Measurements from ENCODE around the gene SYTL3. TPM values are rescaled to one million over a fixed set of nuclear protein-coding genes. Genes with fewer than 3 reads are reported as not detected.

SYTL3 gene
- total and polyA plus RNA-seq, 9 of the 15 experiments (the other 6 are each of a cell fraction or from before 2014, with no cell fraction given) = 0.04 to 0.46 (median 0.17) TPM; not detected in 1

DNA sequence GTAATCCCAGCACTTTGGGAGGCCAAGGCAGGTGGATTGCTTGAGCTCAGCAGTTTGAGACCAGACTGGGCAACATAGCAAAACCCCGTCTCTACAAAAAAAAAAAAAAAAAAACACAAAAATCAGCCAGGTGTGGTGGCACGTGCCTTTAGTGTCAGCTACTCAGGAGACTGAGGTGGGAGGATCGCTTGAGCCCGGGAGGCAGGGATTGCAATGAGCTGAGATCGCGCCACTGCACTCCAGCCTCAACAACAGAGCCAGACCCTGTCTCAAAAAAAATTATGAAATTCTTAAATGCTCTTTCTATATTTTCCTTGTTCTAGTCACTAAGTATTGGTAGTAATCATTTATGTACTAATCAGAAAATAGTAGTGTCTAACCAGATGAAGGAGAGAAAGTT lies 30.6 kb downstream of the SYTL3 start:
- no peaks in the 10 kb centered on the region for H3K4me1 ChIP-seq (replicated peaks in 1 of 2; ENCODE audit: control insufficient read depth in 2 of 2, insufficient read depth in 2 of 2, low read length in 2 of 2)
- no peaks in the 10 kb centered on the region for H3K79me2 ChIP-seq (ENCODE audit: control insufficient read depth, insufficient read depth, low read length)
- no peak overlapping the region for H2AFZ ChIP-seq (ENCODE audit: low read depth, low read length)
- no peak for FAIRE-seq
- DNase-seq (ENCODE audit: extremely low read depth in 1 of 4, low spot score in 3 of 4) = no peak
- H3K36me3 ChIP-seq (ENCODE audit: control insufficient read depth, insufficient read depth, low read length) = no peaks in the 10 kb centered on the region
- intact Hi-C loops (cut with micrococcal nuclease) = no loop called here
- no peaks in the 10 kb centered on the region for H3K9me3 ChIP-seq (replicated peaks; ENCODE audit: control insufficient read depth, insufficient read depth, low read depth, low read length)
- ChIA-PET POLR2A (interaction anchor here (1.4 kb wide), 1 partner anchor 10 kb away, joined by 4 read pairs; no protein-coding TSS in a partner anchor), CTCF (ENCODE audit: low intra/inter-chr PET ratio) (no interaction called here)
- H3K9ac ChIP-seq (ENCODE audit: insufficient read depth in 1 of 2, low read depth in 2 of 2, low read length in 2 of 2) = no peak overlapping the region
- in situ Hi-C loops (cut with MboI) = loop anchor here (25.0 kb wide), 1 partner anchor 432 kb away; no protein-coding TSS in a partner anchor
- TF ChIP-seq ZNF143 (CRISPR knock-in tag; IDR thresholded peaks at IDR 0.05) = no peak
- no peak for TF ChIP-seq SETDB1 (IDR thresholded peaks at IDR 0.05; ENCODE audit: low read length)
- TF ChIP-seq, protein P1, sequence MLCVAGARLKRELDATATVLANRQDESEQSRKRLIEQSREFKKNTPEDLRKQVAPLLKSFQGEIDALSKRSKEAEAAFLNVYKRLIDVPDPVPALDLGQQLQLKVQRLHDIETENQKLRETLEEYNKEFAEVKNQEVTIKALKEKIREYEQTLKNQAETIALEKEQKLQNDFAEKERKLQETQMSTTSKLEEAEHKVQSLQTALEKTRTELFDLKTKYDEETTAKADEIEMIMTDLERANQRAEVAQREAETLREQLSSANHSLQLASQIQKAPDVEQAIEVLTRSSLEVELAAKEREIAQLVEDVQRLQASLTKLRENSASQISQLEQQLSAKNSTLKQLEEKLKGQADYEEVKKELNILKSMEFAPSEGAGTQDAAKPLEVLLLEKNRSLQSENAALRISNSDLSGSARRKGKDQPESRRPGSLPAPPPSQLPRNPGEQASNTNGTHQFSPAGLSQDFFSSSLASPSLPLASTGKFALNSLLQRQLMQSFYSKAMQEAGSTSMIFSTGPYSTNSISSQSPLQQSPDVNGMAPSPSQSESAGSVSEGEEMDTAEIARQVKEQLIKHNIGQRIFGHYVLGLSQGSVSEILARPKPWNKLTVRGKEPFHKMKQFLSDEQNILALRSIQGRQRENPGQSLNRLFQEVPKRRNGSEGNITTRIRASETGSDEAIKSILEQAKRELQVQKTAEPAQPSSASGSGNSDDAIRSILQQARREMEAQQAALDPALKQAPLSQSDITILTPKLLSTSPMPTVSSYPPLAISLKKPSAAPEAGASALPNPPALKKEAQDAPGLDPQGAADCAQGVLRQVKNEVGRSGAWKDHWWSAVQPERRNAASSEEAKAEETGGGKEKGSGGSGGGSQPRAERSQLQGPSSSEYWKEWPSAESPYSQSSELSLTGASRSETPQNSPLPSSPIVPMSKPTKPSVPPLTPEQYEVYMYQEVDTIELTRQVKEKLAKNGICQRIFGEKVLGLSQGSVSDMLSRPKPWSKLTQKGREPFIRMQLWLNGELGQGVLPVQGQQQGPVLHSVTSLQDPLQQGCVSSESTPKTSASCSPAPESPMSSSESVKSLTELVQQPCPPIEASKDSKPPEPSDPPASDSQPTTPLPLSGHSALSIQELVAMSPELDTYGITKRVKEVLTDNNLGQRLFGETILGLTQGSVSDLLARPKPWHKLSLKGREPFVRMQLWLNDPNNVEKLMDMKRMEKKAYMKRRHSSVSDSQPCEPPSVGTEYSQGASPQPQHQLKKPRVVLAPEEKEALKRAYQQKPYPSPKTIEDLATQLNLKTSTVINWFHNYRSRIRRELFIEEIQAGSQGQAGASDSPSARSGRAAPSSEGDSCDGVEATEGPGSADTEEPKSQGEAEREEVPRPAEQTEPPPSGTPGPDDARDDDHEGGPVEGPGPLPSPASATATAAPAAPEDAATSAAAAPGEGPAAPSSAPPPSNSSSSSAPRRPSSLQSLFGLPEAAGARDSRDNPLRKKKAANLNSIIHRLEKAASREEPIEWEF (CRISPR knock-in tag; IDR thresholded peaks at IDR 0.05) = no peak
- TF ChIP-seq MTA3 (IDR thresholded peaks at IDR 0.05; ENCODE audit: borderline replicate concordance) = no peak
- no peak overlapping the region for H3K27ac ChIP-seq (ENCODE audit: extremely low read depth, low read depth, low read length)
- ATAC-seq = no peak
- H3K9me1 ChIP-seq (ENCODE audit: control insufficient read depth, insufficient read depth, low read length) = no peaks in the 10 kb centered on the region
- 6% methylated on average over 5 of the region's 6 CpGs for WGBS (ENCODE audit: insufficient coverage, low coverage, missing lambda C conversion rate)
- no peak overlapping the region for H3K4me2 ChIP-seq (ENCODE audit: insufficient read depth, low read length)
- no peaks in the 10 kb centered on the region for H4K20me1 ChIP-seq (replicated peaks; ENCODE audit: control insufficient read depth, insufficient read depth, low read length)
- no peak overlapping the region for H3K4me3 ChIP-seq
- peaks cover 24 to 50% of the 10 kb centered on the region in 2 experiments for H3K27me3 ChIP-seq (ENCODE audit: control insufficient read depth in 2 of 2, insufficient read depth in 2 of 2, low read length in 2 of 2)
- no TSS peak for BruUV-seq (replicated peaks)

All from K562 (cell line).